K562 (cell line): ENCODE measurements around the gene PAIP1. TPM values are rescaled to one million over a fixed set of nuclear protein-coding genes. Genes with fewer than 3 reads are reported as not detected.

Experiments used
- BRD9 ChIP-seq: fragments of 450-650 bp; IDR thresholded peaks from 2 replicates; pipeline ENCODE4 v1.6.1; 2018; ENCODE audit warnings: low read depth; ENCODE audit not compliant: partially characterized antibody
- BRF1 ChIP-seq: IDR thresholded peaks from 3 replicates; pipeline ENCODE4 v1.6.1; 2011; ENCODE audit warnings: borderline replicate concordance, mild to moderate bottlenecking; ENCODE audit not compliant: insufficient read length; ENCODE audit errors: extremely low read depth
- DACH1 ChIP-seq: fragments of 450-650 bp; IDR thresholded peaks from 2 replicates; pipeline ENCODE4 v1.6.1; 2018; ENCODE audit not compliant: partially characterized antibody
- FIP1L1 ChIP-seq: fragments of 200-400 bp; formaldehyde crosslinking; IDR thresholded peaks from 2 replicates; pipeline ENCODE4 v1.6.1; 2018; ENCODE audit warnings: mild to moderate bottlenecking, low read depth, low read length; ENCODE audit not compliant: poor library complexity, severe bottlenecking
- GABPB1 ChIP-seq: sonication (generic); formaldehyde crosslinking; IDR thresholded peaks from 2 replicates; pipeline ENCODE4 v1.8.0; 2022; ENCODE audit warnings: mild to moderate bottlenecking, missing genetic modification reagents
- HOXB6 ChIP-seq: fragments of 250-450 bp; sonication (Bioruptor Pico); IDR thresholded peaks from 2 replicates; pipeline ENCODE4 v1.5.1; 2022; ENCODE audit warnings: mild to moderate bottlenecking, borderline replicate concordance
- IRF2 ChIP-seq: sonication (generic); formaldehyde crosslinking; IDR thresholded peaks from 2 replicates; pipeline ENCODE4 v1.8.1; 2022; ENCODE audit warnings: mild to moderate bottlenecking, missing genetic modification reagents
- POLR3A ChIP-seq: IDR thresholded peaks from 2 replicates; pipeline ENCODE4 v1.6.1; 2011; ENCODE audit warnings: borderline replicate concordance, mild to moderate bottlenecking, moderate library complexity; ENCODE audit not compliant: insufficient read length, insufficient read depth; ENCODE audit errors: extremely low read depth
- RBFOX2 ChIP-seq: fragments of 200-400 bp; formaldehyde crosslinking; IDR thresholded peaks from 2 replicates; pipeline ENCODE4 v1.6.1; 2017; ENCODE audit warnings: low read depth, mild to moderate bottlenecking, low read length, moderate library complexity
- RFX5 ChIP-seq: IDR thresholded peaks from 2 replicates; pipeline ENCODE4 v1.6.1; 2011; ENCODE audit warnings: low read depth, mild to moderate bottlenecking, improper control_type of control experiment, low read length
- SUPT5H ChIP-seq: fragments of 450-650 bp; IDR thresholded peaks from 2 replicates; pipeline ENCODE4 v1.6.1; 2016
- ZNF507 ChIP-seq: conservative IDR thresholded peaks from 2 replicates; pipeline ENCODE4 v1.6.1; 2017; ENCODE audit warnings: missing genetic modification characterization, missing compliant biosample characterization
- polyA plus RNA-seq, 8 experiments: library from polyadenylated mRNA; depleted of rRNA in 4 of 8; stranded (reverse) in 5 of 8; unstranded in 3 of 8; fragments of >200 nt; fragmentation: Nextera tagmentation in 2 of 8; fragmentation: Illumina TruSeq in 1 of 8; extraction: Ambion mirVana in 2 of 8; extraction: Trizol in 1 of 8; gene quantifications; 2 replicates each; pipeline versions ENCODE4 v1.2.1 to v1.2.3, GENCODE V29; 2011 to 2014; ENCODE audit warnings: inconsistent platforms in 1 of 8, missing spikeins in 1 of 8
- total RNA-seq, 7 experiments: library from RNA; depleted of rRNA in 6 of 7; stranded (reverse); fragments of >200 nt in 6 of 7; fragmentation: Illumina TruSeq in 2 of 7; extraction: Trizol in 2 of 7; gene quantifications; 2 replicates each; pipeline versions ENCODE4 v1.2.1 to v1.2.3, GENCODE V29; 2011 to 2021; ENCODE audit warnings: low replicate concordance in 1 of 7
- TF ChIP-seq, protein P1 (sequence below), 2 experiments: fragments of 450-650 bp in 1 of 2; sonication (generic) in 1 of 2; formaldehyde crosslinking; conservative IDR thresholded peaks; 2 replicates each; pipeline versions ENCODE4 v1.4.0 to v1.8.1; 2020 to 2022; ENCODE audit warnings: mild to moderate bottlenecking in 1 of 2, missing genetic modification reagents in 1 of 2
- TF ChIP-seq, protein P2 (sequence below): fragments of 450-650 bp; formaldehyde crosslinking; IDR thresholded peaks from 2 replicates; pipeline ENCODE4 v1.4.0; 2020; ENCODE audit warnings: mild to moderate bottlenecking
- TF ChIP-seq, protein P3 (sequence below), 2 experiments: fragments of 450-650 bp; formaldehyde crosslinking in 1 of 2; IDR thresholded peaks; 2 replicates each; pipeline versions ENCODE4 v1.4.0 to v1.6.1; 2014 to 2020; ENCODE audit warnings: mild to moderate bottlenecking in 2 of 2, borderline replicate concordance in 1 of 2, low read depth in 1 of 2

Gene PAIP1
- total and polyA plus RNA-seq, 9 of the 15 experiments (the other 6 are each of a cell fraction or from before 2014, with no cell fraction given), result 51.7 to 181 (median 102) TPM

DNA sequence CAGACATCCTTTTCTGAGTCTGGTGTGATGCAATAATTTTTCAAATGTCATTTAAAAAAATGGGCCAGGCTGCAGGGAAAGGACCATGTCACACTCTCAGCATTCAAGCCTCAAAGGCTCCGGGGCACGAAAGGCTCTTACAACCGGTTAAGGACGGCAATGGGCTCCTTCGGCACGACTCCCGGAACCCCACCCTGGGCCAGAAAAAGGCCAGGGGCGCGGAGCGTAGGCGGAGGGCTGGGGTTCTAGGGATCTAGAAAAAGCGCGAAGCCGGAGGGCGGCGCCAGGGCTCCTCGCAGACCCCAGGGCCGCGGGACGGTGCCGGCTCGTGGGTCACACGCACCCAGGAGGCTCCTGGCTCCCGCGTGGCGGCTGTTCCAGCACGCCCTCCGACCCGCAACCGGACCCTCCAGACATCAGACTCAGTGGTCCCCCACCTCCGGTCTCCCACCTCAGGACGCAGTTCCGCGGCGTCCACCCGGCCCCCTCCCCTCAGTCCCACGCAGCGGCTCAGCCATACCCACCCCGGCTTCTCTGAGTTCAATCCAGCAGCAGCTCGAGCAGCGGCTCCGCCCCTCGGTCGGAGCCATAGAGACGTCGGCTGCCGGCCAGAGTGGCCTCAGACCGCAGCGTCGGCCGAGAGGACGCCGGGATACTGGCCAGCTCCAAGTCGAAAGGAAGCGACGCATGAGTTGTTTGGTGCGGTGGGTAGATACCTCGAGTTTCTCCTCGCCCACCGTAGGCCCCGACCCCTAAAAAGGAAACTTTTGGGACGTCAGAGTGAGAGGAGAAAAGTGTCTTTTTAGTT is 73.4 kb downstream of the PAIP1 start, which contains the start of gene TMEM267 (continued):
- TF ChIP-seq, protein P1, sequence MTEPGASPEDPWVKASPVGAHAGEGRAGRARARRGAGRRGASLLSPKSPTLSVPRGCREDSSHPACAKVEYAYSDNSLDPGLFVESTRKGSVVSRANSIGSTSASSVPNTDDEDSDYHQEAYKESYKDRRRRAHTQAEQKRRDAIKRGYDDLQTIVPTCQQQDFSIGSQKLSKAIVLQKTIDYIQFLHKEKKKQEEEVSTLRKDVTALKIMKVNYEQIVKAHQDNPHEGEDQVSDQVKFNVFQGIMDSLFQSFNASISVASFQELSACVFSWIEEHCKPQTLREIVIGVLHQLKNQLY (CRISPR knock-in tag; conservative IDR thresholded peaks at IDR 0.05), result 0 out of 4 replicates have a peak, but pooled peaks of 1 of the 2 experiments have one; percentile 48
- TF ChIP-seq RFX5 (no peak), BRF1 (no peak), BRD9 (peak; percentile 15), POLR3A (no peak), GABPB1 (CRISPR knock-in tag) (peak; percentile 25; the same call in 1 of the 2 replicates), HOXB6 (CRISPR knock-in tag) (no peak), SUPT5H (peak; percentile 98), IRF2 (CRISPR knock-in tag) (no peak), DACH1 (no peak), FIP1L1 (peak; percentile 80), RBFOX2 (peak; percentile 99), ZNF507 (tag) (no peak)
- TF ChIP-seq, protein P2, sequence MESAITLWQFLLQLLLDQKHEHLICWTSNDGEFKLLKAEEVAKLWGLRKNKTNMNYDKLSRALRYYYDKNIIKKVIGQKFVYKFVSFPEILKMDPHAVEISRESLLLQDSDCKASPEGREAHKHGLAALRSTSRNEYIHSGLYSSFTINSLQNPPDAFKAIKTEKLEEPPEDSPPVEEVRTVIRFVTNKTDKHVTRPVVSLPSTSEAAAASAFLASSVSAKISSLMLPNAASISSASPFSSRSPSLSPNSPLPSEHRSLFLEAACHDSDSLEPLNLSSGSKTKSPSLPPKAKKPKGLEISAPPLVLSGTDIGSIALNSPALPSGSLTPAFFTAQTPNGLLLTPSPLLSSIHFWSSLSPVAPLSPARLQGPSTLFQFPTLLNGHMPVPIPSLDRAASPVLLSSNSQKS (CRISPR knock-in tag), result no peak
- TF ChIP-seq, protein P3, sequence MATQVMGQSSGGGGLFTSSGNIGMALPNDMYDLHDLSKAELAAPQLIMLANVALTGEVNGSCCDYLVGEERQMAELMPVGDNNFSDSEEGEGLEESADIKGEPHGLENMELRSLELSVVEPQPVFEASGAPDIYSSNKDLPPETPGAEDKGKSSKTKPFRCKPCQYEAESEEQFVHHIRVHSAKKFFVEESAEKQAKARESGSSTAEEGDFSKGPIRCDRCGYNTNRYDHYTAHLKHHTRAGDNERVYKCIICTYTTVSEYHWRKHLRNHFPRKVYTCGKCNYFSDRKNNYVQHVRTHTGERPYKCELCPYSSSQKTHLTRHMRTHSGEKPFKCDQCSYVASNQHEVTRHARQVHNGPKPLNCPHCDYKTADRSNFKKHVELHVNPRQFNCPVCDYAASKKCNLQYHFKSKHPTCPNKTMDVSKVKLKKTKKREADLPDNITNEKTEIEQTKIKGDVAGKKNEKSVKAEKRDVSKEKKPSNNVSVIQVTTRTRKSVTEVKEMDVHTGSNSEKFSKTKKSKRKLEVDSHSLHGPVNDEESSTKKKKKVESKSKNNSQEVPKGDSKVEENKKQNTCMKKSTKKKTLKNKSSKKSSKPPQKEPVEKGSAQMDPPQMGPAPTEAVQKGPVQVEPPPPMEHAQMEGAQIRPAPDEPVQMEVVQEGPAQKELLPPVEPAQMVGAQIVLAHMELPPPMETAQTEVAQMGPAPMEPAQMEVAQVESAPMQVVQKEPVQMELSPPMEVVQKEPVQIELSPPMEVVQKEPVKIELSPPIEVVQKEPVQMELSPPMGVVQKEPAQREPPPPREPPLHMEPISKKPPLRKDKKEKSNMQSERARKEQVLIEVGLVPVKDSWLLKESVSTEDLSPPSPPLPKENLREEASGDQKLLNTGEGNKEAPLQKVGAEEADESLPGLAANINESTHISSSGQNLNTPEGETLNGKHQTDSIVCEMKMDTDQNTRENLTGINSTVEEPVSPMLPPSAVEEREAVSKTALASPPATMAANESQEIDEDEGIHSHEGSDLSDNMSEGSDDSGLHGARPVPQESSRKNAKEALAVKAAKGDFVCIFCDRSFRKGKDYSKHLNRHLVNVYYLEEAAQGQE (IDR thresholded peaks at IDR 0.05; ENCODE audit: borderline replicate concordance), result peak; percentile 5; the same call in 1 of the 2 replicates
- TF ChIP-seq, protein P3 (CRISPR knock-in tag; IDR thresholded peaks at IDR 0.05; ENCODE audit: low read depth), result peak; percentile 55; the same call in 1 of the 2 replicates
